K562 (cell line): Measurements from ENCODE around the gene CDH1. TPM values are rescaled to one million over a fixed set of nuclear protein-coding genes. Genes with fewer than 3 reads are reported as not detected.

Source experiments
- ATAC-seq: fragments of 200-7000 bp; cut with Tn5 transposase; 3 replicates; pipeline ENCODE4 v1.9.1; 2020; ENCODE audit warnings: moderate library complexity
- Bru-seq: library from RNA; stranded (reverse); fragments of 400-500 nt; gene quantifications from one replicate; lab custom pipeline; 2021; lab: Mats Ljungman, UMichigan
- BruChase-seq, 2 experiments: library from RNA; stranded (reverse); fragments of 400-500 nt; gene quantifications; one replicate each; lab custom pipeline; 2021; lab: Mats Ljungman, UMichigan
- BruUV-seq: library from RNA; stranded (reverse); fragments of 400-500 nt; replicated peaks from 2 replicates; lab custom pipeline; 2021; lab: Mats Ljungman, UMichigan
- CTCF ChIA-PET: fragments of 300-600 bp; formaldehyde crosslinking; extraction: SDS; loops from one replicate; lab custom pipeline; 2021; ENCODE audit warnings: low intra/inter-chr PET ratio; lab: Yijun Ruan, JAX
- POLR2A ChIA-PET: fragments of 300-600, 350-650 bp; sonication (Branson Sonifier 250); formaldehyde crosslinking; extraction: SDS; loops from one replicate; lab custom pipeline; 2021; ENCODE audit warnings: antibody characterized with exemption, inconsistent platforms; lab: Yijun Ruan, JAX
- DNase-seq, 4 experiments: peaks; one replicate each; pipeline versions ENCODE4 v3.0.0 to v3.0.0-alpha.2; 2011 to 2018; ENCODE audit warnings: low spot score in 3 of 4, mixed read lengths in 3 of 4; ENCODE audit errors: extremely low read depth in 1 of 4
- FAIRE-seq: peaks from 2 replicates; lab custom pipeline; 2011; peaks lifted over from hg19 to GRCh38; lab: Jason Lieb, UNC
- H2AFZ ChIP-seq: 2 replicates; pipeline ENCODE4 v1.6.0; 2011; ENCODE audit warnings: low read depth, low read length, control low read depth, inconsistent platforms
- H3K27ac ChIP-seq: fragments of 200-600 bp; 3 replicates; pipeline ENCODE4 v1.8.0; 2011; ENCODE audit warnings: low read depth, mild to moderate bottlenecking, control low read depth, inconsistent platforms, low read length, moderate library complexity, mixed read lengths; ENCODE audit errors: extremely low read depth
- H3K27me3 ChIP-seq, 2 experiments: fragments of 300-600 bp in 1 of 2; 2 replicates in 1 of 2; 3 replicates in 1 of 2; pipeline versions ENCODE4 v1.6.0 to v1.8.0; 2011; ENCODE audit warnings: inconsistent platforms in 2 of 2, low read length in 2 of 2, mild to moderate bottlenecking in 1 of 2, mixed read lengths in 1 of 2, moderate library complexity in 1 of 2; ENCODE audit not compliant: control insufficient read depth in 2 of 2, insufficient read depth in 2 of 2
- H3K36me3 ChIP-seq: fragments of 300-600 bp; 3 replicates; pipeline ENCODE4 v1.8.0; 2011; ENCODE audit warnings: mild to moderate bottlenecking, low read length, inconsistent platforms; ENCODE audit not compliant: control insufficient read depth, insufficient read depth
- H3K4me1 ChIP-seq, 2 experiments: fragments of 200-600 bp in 1 of 2; replicated peaks in 1 of 2; 2 replicates in 1 of 2; 3 replicates in 1 of 2; pipeline versions ENCODE4 v1.5.1 to v1.8.0; 2011; ENCODE audit warnings: inconsistent platforms in 2 of 2, low read length in 2 of 2, mild to moderate bottlenecking in 1 of 2, mixed read lengths in 1 of 2, moderate library complexity in 1 of 2; ENCODE audit not compliant: control insufficient read depth in 2 of 2, insufficient read depth in 2 of 2
- H3K4me2 ChIP-seq: 2 replicates; pipeline ENCODE4 v1.6.1; 2011; ENCODE audit warnings: low read length, control low read depth, inconsistent platforms, mixed read lengths; ENCODE audit not compliant: insufficient read depth
- H3K4me3 ChIP-seq: fragments of 200-600 bp; sonication (generic), shearing (Covaris generic); 2 replicates; pipeline ENCODE4 v1.5.1; 2016; ENCODE audit warnings: control low read depth, inconsistent platforms
- H3K79me2 ChIP-seq: fragments of 200-600 bp; 3 replicates; pipeline ENCODE4 v1.8.0; 2011; ENCODE audit warnings: low read length, inconsistent platforms; ENCODE audit not compliant: control insufficient read depth, insufficient read depth
- H3K9ac ChIP-seq, 2 experiments: 2 replicates each; pipeline versions ENCODE4 v1.6.0 to v1.6.1; 2011; ENCODE audit warnings: low read depth in 2 of 2, low read length in 2 of 2, control low read depth in 1 of 2, inconsistent platforms in 1 of 2, mild to moderate bottlenecking in 1 of 2, mixed read lengths in 1 of 2; ENCODE audit not compliant: insufficient read depth in 1 of 2
- H3K9me1 ChIP-seq: one replicate; pipeline ENCODE4 v1.6.0; 2011; ENCODE audit warnings: inconsistent platforms, mild to moderate bottlenecking, low read length, moderate library complexity; ENCODE audit not compliant: control insufficient read depth, insufficient read depth
- H3K9me3 ChIP-seq: replicated peaks from 2 replicates; pipeline ENCODE4 v1.5.1; 2011; ENCODE audit warnings: low read depth, low read length, inconsistent platforms; ENCODE audit not compliant: control insufficient read depth, insufficient read depth
- H4K20me1 ChIP-seq: replicated peaks from 2 replicates; pipeline ENCODE4 v1.6.1; 2011; ENCODE audit warnings: low read length, inconsistent platforms, mixed read lengths; ENCODE audit not compliant: control insufficient read depth, insufficient read depth
- EP300 ChIP-seq: IDR thresholded peaks from 2 replicates; pipeline ENCODE4 v1.6.1; 2012; ENCODE audit warnings: low read length, improper control_type of control experiment
- HMG20A ChIP-seq: fragments of 450-650 bp; formaldehyde crosslinking; conservative IDR thresholded peaks from 2 replicates; pipeline ENCODE4 v1.4.0; 2020; ENCODE audit warnings: mild to moderate bottlenecking, mixed read lengths
- SAFB ChIP-seq: fragments of 200-400 bp; formaldehyde crosslinking; IDR thresholded peaks from 2 replicates; pipeline ENCODE4 v1.6.1; 2017; ENCODE audit warnings: low read depth, low read length, borderline replicate concordance
- ZNF224 ChIP-seq: sonication (generic); formaldehyde crosslinking; IDR thresholded peaks from 2 replicates; pipeline ENCODE4 v1.8.0; 2022; ENCODE audit warnings: mild to moderate bottlenecking, missing genetic modification reagents
- ZNF507 ChIP-seq: conservative IDR thresholded peaks from 2 replicates; pipeline ENCODE4 v1.6.1; 2017; ENCODE audit warnings: missing genetic modification characterization, missing compliant biosample characterization
- WGBS: fragments of 100-300 bp; shearing (Covaris generic); methylation state at CpG from one replicate; pipeline ENCODE4 v1.1.6; 2016; ENCODE audit warnings: low coverage, mixed read lengths; ENCODE audit not compliant: insufficient coverage; ENCODE audit errors: missing lambda C conversion rate; 5-methylcytosine and 5-hydroxymethylcytosine counted together
- in situ Hi-C: fragments of 300-500 bp; cut with MboI; formaldehyde crosslinking; loops from 4 replicates; pipeline ENCODE4 v1.15.0; 2018; ENCODE audit warnings: inconsistent platforms, mixed read lengths
- intact Hi-C: fragments of 100-400 bp; cut with micrococcal nuclease; formaldehyde crosslinking; loops from 2 replicates; pipeline ENCODE4 v1.14.2; 2022
- long read RNA-seq, 3 experiments: library from polyadenylated mRNA in 2 of 3; library from RNA in 1 of 3; unstranded in 2 of 3; stranded (forward) in 1 of 3; transcript quantifications; one replicate each; pipeline ENCODE4 v2.0.0, GENCODE V29; 2019 to 2022
- polyA minus RNA-seq, 3 experiments: library from RNA; depleted of rRNA, polyadenylated mRNA; stranded (reverse); fragments of >200 nt; gene quantifications; 2 replicates each; pipeline ENCODE4 v1.2.3, GENCODE V29; 2011
- polyA plus RNA-seq, 8 experiments: library from polyadenylated mRNA; depleted of rRNA in 4 of 8; stranded (reverse) in 5 of 8; unstranded in 3 of 8; fragments of >200 nt; fragmentation: Nextera tagmentation in 2 of 8; fragmentation: Illumina TruSeq in 1 of 8; extraction: Ambion mirVana in 2 of 8; extraction: Trizol in 1 of 8; gene quantifications; 2 replicates each; pipeline versions ENCODE4 v1.2.1 to v1.2.3, GENCODE V29; 2011 to 2014; ENCODE audit warnings: inconsistent platforms in 1 of 8, missing spikeins in 1 of 8
- total RNA-seq, 7 experiments: library from RNA; depleted of rRNA in 6 of 7; stranded (reverse); fragments of >200 nt in 6 of 7; fragmentation: Illumina TruSeq in 2 of 7; extraction: Trizol in 2 of 7; gene quantifications; 2 replicates each; pipeline versions ENCODE4 v1.2.1 to v1.2.3, GENCODE V29; 2011 to 2021; ENCODE audit warnings: low replicate concordance in 1 of 7
- TF ChIP-seq, protein P1 (sequence below), 2 experiments: fragments of 450-650 bp; IDR thresholded peaks; 2 replicates each; pipeline ENCODE4 v1.6.1; 2016; ENCODE audit warnings: mild to moderate bottlenecking in 2 of 2, borderline replicate concordance in 1 of 2, low read depth in 1 of 2, moderate library complexity in 1 of 2
- TF ChIP-seq, protein P2 (sequence below), 2 experiments: fragments of 250-450 bp in 1 of 2; fragments of 450-650 bp in 1 of 2; sonication (Bioruptor Pico) in 1 of 2; IDR thresholded peaks; 2 replicates each; pipeline versions ENCODE4 v1.6.1 to v1.8.0; 2016 to 2021; ENCODE audit warnings: mild to moderate bottlenecking in 2 of 2, moderate library complexity in 2 of 2, missing compliant biosample characterization in 1 of 2, missing genetic modification characterization in 1 of 2

Gene CDH1
- not detected in 2 replicates for total RNA-seq (2011; cell fraction: chromatin; rRNA removed; ENCODE audit: low replicate concordance)
- total RNA-seq (2011; cell fraction: nucleolus; rRNA removed): not detected in 2 replicates
- not detected in 2 replicates for total RNA-seq (2011; cell fraction: nucleoplasm; rRNA removed)
- not detected in 2 replicates for total RNA-seq (2014; rRNA removed)
- total RNA-seq (2014; rRNA removed; fragmentation: Illumina TruSeq; extraction: Trizol): not detected in 2 replicates
- 0.60 TPM in 1 of 2 replicates, not detected in the other for total RNA-seq (2015; rRNA removed; fragmentation: Illumina TruSeq; extraction: Trizol)
- total RNA-seq (2021): 0.69 and 0.76 TPM in 2 replicates
- not detected in 2 replicates for polyA plus RNA-seq (2011; rRNA removed)
- 0.07 TPM in 1 of 2 replicates, not detected in the other for polyA plus RNA-seq (2011; cell fraction: cytosol; rRNA removed)
- polyA plus RNA-seq (2011; cell fraction: nucleus; rRNA removed): 0.04 TPM in 1 of 2 replicates, not detected in the other
- 0.10 and 0.11 TPM in 2 replicates for polyA plus RNA-seq (2012)
- polyA plus RNA-seq (2014; fragmentation: Illumina TruSeq; extraction: Trizol): not detected in 2 replicates
- under 1 TPM in 1 of 2 experiments, not detected in 1; 0.01 TPM for polyA plus RNA-seq (2014; fragmentation: Nextera tagmentation; extraction: Ambion mirVana)
- not detected in 2 replicates for polyA plus RNA-seq (2014; rRNA removed)
- not detected in 2 replicates for polyA minus RNA-seq (2011; rRNA and poly(A)+ RNA removed)
- not detected in 2 replicates for polyA minus RNA-seq (2011; cell fraction: cytosol; rRNA and poly(A)+ RNA removed)
- not detected in 2 replicates for polyA minus RNA-seq (2011; cell fraction: nucleus; rRNA and poly(A)+ RNA removed)
- percentile 16 among the genes with signal in this experiment for Bru-seq, nascent RNA
- percentile 12 among the genes with signal in this experiment for BruChase-seq, experiment 1, labeled RNA remaining after a 2-hour chase
- percentile 17 among the genes with signal in this experiment for BruChase-seq, experiment 2, labeled RNA remaining after a 6-hour chase
- long read RNA-seq, experiment 1: 0 reads
- long read RNA-seq, experiment 2: 0 reads
- long read RNA-seq, experiment 3: 0 reads

DNA sequence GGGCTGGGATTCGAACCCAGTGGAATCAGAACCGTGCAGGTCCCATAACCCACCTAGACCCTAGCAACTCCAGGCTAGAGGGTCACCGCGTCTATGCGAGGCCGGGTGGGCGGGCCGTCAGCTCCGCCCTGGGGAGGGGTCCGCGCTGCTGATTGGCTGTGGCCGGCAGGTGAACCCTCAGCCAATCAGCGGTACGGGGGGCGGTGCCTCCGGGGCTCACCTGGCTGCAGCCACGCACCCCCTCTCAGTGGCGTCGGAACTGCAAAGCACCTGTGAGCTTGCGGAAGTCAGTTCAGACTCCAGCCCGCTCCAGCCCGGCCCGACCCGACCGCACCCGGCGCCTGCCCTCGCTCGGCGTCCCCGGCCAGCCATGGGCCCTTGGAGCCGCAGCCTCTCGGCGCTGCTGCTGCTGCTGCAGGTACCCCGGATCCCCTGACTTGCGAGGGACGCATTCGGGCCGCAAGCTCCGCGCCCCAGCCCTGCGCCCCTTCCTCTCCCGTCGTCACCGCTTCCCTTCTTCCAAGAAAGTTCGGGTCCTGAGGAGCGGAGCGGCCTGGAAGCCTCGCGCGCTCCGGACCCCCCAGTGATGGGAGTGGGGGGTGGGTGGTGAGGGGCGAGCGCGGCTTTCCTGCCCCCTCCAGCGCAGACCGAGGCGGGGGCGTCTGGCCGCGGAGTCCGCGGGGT is at the start of gene CDH1:
Gene CDH1, plus strand, starts transcription at position 247 of the 684 bp plus-strand sequence. Its CDS starts 124 bp downstream, at position 371.
- in situ Hi-C loops (no loop called here), intact Hi-C loops (no loop called here)
- H3K4me2 ChIP-seq: no peak within 1 kb of the TSS
- ATAC-seq: no peak
- no peak for DNase-seq
- H2AFZ ChIP-seq: peak within 1 kb of the TSS; percentile 36; the same call in 1 of the 2 replicates
- H4K20me1 ChIP-seq: no peaks in the 10 kb centered on the region
- no TSS peak for BruUV-seq
- no peaks in the 10 kb centered on the region for H3K36me3 ChIP-seq
- H3K4me1 ChIP-seq: peaks cover 38% of the 10 kb centered on the region in 2 experiments
- POLR2A ChIA-PET: interaction anchor here (1.3 kb wide), 1 partner anchor 10 kb away, joined by 8 read pairs; no protein-coding TSS in a partner anchor
- H3K4me3 ChIP-seq: no peak within 1 kb of the TSS
- FAIRE-seq: no peak
- CTCF ChIA-PET: no interaction called here
- H3K27me3 ChIP-seq: no peaks in the 10 kb centered on the region
- H3K9ac ChIP-seq: 0 out of 4 replicates have a peak within 1 kb of the TSS, but pooled peaks of 1 of the 2 experiments have one; percentile 16
- H3K9me3 ChIP-seq: no peaks in the 10 kb centered on the region
- no peaks in the 10 kb centered on the region for H3K9me1 ChIP-seq
- 96% methylated on average over 21 of the region's 63 CpGs for WGBS
- no peak within 1 kb of the TSS for H3K27ac ChIP-seq
- no peaks in the 10 kb centered on the region for H3K79me2 ChIP-seq
- no peak for TF ChIP-seq SAFB
- TF ChIP-seq, protein P1, sequence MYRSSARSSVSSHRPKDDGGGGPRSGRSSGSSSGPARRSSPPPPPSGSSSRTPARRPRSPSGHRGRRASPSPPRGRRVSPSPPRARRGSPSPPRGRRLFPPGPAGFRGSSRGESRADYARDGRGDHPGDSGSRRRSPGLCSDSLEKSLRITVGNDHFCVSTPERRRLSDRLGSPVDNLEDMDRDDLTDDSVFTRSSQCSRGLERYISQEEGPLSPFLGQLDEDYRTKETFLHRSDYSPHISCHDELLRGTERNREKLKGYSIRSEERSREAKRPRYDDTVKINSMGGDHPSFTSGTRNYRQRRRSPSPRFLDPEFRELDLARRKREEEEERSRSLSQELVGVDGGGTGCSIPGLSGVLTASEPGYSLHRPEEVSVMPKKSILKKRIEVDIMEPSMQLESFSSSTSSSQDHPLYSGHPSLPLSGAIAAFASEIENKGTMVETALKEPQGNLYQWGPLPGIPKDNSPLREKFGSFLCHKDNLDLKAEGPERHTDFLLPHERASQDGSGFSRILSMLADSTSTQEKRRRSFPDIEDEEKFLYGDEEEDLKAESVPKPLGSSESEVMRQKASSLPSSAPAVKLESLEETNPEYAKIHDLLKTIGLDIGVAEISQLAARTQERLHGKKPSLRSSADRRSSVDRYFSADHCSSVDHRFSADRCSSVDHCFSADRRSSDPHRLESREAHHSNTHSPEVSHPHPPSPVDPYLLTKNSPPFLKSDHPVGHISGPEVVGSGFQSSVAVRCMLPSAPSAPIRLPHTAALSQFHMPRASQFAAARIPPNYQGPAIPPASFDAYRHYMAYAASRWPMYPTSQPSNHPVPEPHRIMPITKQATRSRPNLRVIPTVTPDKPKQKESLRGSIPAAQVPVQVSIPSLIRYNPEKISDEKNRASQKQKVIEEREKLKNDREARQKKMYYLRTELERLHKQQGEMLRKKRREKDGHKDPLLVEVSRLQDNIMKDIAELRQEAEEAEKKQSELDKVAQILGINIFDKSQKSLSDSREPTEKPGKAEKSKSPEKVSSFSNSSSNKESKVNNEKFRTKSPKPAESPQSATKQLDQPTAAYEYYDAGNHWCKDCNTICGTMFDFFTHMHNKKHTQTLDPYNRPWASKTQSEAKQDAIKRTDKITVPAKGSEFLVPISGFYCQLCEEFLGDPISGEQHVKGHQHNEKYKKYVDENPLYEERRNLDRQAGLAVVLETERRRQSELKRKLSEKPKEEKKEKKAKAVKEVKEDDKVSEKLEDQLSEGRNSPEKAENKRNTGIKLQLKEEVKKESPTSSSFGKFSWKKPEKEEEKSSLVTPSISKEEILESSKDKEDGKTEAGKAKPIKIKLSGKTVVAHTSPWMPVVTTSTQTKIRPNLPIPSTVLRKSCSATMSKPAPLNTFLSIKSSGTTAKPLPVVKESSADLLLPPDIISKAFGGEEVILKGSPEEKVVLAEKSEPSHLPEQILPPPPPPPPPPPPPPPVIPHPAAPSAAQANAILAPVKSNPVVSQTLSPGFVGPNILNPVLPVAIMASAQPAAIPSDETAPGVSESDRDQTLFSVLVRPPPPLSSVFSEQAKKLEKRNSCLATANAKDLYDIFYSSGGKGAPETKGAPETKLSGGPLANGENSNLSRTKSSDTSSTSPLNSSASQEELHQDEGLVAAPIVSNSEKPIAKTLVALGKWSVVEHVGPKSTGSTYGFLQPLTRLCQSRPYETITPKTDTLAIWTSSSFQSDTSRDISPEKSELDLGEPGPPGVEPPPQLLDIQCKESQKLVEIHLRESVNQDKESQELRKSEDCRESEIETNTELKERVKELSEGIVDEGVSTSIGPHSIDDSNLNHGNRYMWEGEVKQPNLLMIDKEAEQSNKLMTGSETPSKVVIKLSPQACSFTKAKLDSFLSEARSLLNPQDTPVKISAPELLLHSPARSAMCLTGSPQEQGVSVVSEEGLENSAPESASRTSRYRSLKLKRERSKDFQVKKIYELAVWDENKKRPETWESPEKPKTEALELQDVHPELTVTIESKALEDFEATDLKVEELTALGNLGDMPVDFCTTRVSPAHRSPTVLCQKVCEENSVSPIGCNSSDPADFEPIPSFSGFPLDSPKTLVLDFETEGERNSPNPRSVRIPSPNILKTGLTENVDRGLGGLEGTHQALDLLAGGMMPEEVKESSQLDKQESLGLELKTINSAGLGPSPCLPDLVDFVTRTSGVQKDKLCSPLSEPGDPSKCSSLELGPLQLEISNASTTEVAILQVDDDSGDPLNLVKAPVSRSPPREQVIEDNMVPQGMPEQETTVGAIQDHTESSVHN (IDR thresholded peaks at IDR 0.05; ENCODE audit: borderline replicate concordance in 1 of 2, low read depth in 1 of 2): no peak
- TF ChIP-seq, protein P2, sequence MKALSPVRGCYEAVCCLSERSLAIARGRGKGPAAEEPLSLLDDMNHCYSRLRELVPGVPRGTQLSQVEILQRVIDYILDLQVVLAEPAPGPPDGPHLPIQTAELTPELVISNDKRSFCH (CRISPR knock-in tag; IDR thresholded peaks at IDR 0.05): no peak
- TF ChIP-seq, protein P2 (tag; IDR thresholded peaks at IDR 0.05): no peak
- no peak for TF ChIP-seq EP300
- TF ChIP-seq HMG20A (CRISPR knock-in tag): no peak
- TF ChIP-seq ZNF507 (tag): no peak
- no peak for TF ChIP-seq ZNF224
